ENCODE results near the gene TMPRSS6.

TMPRSS6 gene

GRCh38 chr22:37117092-37117491 is 7.6 kb upstream of the TMPRSS6 start:
- DNase-seq (ENCODE audit: low spot score) = no peak

GRCh38 chr22:37115032-37115431 is 5.5 kb upstream of the TMPRSS6 start:
- no peak for DNase-seq (ENCODE audit: low spot score)

DNA sequence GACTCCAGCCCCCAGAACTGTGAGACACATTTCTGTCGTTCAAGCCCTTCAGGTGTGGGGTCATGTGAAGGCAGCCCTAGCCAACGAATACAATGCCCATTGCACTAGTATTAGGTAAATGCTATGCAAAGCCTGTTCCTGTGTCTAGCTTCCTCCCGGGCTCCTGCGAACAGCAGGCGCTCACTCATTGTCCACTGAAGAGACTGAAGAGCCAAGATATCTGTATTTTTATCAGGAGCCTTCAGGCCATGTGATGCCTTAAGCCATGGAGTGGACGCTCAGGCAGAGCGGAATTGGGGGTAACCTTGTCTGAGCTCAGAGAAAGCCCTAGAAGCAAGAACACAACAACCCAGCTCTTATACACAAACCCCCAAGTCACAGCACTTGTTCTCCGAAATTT is 4.2 kb upstream of the TMPRSS6 start:
- DNase-seq (ENCODE audit: low spot score) = no peak

GRCh38 chr22:37112084-37112728 is 2.7 kb upstream of the TMPRSS6 start:
- DNase-seq (ENCODE audit: low spot score) = no peak

DNA sequence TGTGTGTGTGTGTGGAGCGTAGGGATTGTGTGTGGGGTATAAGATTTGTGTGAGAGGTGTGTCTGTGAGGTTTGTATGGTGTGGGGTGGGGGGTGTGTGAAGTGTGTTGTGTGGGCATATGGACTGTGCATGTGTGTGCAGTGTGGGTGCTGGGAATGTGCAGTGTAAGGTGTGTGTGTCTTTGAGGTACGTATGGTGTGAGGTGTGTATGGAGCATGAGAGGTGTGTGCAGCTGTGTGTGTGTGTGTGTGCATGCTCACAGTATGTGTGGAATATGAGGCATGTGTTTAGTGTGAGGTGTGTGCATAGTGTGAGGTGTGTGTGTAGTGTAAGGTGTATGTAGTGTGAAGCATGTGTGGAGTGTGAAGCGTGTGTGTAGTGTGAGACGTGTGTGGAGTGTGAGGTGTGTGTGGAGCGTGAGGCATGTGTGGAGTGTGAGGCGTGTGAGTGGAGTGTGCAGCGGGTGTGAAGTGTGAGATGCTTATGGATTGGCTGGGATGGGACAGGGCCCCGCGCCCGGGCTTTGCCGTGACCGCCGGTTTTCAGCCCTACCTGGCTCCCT is 1.7 kb upstream of the TMPRSS6 start:
- no peak for DNase-seq (ENCODE audit: low spot score)

DNA sequence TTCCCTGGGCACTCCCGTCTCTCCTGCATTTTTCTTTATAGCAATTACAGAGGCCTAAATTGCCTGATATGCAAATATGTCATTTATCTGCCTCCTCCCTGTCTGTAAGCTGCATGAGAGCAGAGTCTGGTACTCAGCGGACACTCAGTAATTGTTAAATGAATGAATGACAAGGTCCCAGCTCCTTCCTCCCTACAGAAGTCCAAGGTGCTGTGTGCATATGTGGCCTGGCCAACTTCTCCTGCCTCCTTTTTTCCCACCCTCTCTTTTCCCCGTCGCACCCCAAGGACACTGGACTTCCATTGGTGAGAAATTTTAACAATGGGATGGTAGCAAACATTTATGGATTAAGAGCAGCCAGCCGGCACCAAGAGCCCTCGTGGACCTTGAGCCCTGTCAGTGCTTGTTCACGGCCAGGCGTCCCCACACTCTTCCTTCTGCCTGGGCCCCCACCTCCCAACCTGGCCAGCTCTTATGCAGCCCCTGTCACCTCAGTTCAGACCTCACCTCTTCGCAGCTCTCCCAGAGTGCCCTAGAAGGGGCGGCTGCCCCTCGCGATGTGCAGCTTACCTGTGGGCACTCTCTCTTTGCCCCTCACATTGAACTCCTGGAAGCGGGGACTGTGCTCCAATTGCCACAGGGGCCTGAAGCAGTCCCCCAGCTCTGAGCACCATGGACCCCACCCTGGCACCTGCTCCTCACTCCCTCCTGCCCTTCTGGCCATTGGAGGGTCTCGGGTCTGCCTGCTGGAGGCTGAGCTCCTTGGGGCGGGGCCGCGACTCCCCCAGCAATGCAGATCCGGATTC is 1.5 kb downstream of the TMPRSS6 start:
- no peak for DNase-seq (ENCODE audit: low spot score)

DNA sequence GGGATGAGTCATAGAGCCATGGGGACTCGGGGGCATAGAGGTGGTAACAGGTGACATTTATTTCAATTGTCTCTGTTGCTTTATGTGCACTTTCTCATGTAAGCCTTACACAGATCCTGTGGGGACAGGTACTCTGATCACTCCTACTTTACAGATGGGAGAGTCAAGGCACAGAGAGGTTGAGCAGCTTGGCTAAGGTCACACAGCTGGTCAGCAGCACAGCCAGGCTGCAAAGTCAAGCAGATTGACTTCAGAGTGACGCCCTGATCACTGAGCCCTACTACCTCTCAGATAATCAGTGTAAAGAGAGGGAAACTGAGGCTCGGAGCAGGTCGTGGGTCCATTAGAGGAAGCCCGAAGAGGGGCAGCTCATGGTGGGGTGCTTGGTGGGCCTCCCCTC is 3.5 kb downstream of the TMPRSS6 start:
- no peak for DNase-seq (ENCODE audit: low spot score)

DNA sequence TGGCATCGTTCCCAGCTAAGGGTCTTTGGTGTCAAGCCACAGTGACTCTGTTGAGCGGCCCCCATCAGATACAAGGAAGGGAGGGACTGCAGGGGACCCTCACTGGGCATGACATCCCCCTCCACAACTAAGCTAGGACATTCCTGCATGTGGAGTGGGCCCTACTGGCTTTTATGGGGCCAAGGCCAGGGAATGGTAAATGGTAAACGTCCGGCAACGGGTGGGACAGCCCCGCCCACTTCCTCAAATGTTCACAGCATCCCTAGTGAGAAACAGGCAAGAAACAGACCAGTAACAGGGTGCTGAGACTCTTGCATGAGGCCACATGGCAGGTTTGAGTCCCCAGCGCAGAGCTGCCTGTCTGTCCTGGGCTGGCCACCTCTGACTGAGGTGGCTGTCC is 4.4 kb downstream of the TMPRSS6 start:
- DNase-seq (ENCODE audit: low spot score) = no peak

GRCh38 chr22:37103656-37104452 is 5.7 kb downstream of the TMPRSS6 start:
- DNase-seq (ENCODE audit: low spot score) = no peak

DNA sequence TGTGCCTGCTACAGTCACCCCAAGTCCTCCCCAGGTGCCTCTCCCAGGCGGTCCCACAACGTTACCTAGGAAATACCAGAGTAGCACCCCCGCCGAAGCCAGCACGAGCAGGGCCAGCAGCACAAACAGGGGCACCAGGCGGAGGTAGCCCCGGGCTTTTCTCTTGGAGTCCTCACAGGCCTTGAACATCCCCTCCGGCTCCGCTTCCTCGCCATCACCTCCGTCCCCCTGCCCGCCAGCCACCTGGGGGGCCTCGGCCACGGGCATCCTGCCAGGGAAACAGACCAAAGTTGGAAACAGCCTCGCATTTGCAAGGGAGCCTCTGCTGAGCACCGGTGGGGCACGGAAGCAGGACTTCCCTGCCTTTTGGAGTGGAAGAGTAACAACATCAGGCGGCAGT is 6.4 kb downstream of the TMPRSS6 start:
- no peak for DNase-seq (ENCODE audit: low spot score)

DNA sequence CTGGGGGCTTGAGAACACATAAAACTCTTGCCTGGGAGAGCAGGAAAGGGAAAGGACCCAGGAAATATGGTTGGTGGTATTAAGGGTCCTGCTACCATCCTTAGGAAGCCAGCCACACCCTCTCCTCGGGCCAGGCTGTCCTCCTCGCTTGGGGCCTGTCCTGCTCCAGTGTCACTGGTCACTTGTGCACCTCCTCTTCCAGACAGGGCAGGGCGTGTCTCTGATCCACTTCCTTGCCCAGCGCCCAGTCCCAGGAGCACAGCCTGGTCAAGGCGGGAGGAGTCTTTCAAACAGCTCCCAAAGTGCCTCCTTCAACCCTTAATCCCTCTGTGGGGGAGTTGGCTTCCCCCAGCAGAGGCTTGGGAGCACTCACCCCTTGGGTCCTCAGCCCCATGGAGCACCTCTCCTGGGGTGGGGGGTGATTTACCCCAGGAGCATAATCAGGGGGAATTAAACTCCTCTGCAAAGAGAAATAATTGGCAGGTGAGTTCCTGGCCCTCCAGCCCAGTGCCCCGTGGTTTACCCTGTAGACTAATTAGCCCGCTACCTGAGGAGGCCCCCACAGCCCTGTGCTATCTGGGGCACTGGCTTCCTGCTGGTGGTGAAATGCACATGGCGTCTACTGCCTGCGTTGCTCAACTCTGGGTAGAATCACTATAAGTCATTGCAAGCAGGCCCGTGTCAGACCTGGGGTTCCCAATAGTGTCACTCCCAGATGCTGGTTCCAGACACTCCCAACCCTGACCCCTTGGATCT is 8.0 kb downstream of the TMPRSS6 start:
- no peak for DNase-seq (ENCODE audit: low spot score)

- DNase-seq (ENCODE audit: low spot score) = peak; percentile 17
These were observed 8.9 kb downstream of the TMPRSS6 start for GRCh38 chr22:37100589-37101127.

DNA sequence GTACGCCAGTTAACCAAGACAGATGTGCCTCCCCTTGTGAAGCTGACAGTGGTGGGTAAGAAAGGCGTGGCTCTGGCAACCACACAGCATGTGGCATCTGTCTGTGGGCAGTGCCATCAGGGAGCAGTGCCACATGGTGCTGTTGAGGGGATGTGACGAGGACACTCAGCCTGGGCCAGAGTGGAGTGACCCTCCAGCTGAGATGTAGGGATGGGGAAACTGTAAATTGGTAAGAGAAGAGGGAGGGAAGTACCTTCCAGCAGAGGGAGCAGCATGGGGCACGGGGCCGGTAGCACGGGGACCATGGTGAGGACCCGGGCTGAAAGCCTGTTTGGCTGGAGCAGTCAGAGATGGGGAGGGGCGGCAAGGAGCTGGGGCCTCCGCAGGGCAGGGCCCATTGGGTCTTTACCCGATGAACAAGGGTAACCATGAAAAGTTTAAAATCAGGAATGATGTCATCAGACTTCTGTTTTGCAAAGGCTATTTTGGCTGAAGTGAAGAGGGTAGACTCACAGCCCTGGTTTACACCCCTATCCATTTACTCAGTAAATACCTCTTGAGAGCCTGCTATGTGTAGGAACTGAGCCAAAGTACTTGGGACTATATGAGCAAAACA is 10.4 kb downstream of the TMPRSS6 start:
- no peak for DNase-seq (ENCODE audit: low spot score)

GRCh38 chr22:37097346-37097745 is 12.2 kb downstream of the TMPRSS6 start:
- no peak for DNase-seq (ENCODE audit: low spot score)

GRCh38 chr22:37095113-37095512 is 14.4 kb downstream of the TMPRSS6 start:
- DNase-seq (ENCODE audit: low spot score) = no peak

- DNase-seq (ENCODE audit: low spot score) = no peak
These were observed 15.3 kb downstream of the TMPRSS6 start for GRCh38 chr22:37094239-37094638.

DNA sequence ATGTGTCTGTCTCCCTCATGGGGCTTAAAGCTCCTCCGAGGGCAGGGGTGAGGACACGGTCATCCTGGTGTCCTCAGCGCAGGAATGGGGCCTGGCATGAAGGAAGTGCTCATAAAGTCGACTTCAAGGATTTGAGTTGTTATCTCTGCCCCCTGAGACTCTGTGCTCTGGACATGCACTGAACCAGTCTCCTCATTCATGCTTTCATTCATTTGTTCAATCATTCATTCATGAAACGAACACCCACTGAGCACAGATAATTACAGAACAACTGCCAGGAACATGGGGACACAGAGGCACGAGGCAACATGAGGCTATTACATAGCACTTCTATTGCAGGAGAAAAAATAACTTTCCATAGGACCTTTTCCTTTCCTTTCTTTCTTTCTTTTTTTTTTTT is 16.5 kb downstream of the TMPRSS6 start:
- DNase-seq (ENCODE audit: low spot score) = no peak

DNA sequence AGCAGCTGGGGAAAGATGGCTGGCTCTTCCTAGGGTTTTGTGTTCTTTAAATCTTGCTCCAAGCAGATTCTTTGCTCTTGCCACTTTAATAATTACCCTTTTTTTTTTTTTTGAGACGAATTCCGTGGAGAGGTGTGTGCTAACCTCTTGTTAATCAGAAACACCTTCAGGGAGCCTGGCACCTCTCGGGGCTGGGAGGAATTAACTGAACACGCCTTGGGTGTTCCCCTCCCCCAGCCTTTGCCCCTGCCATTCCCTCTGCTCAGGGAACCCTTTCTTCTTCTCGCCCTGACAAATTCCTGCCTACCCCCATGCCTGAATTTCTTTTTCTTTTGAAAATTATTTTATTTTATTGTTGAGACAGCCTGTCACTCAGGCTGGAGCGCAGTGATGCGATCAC is 17.5 kb downstream of the TMPRSS6 start:
- DNase-seq (ENCODE audit: low spot score) = no peak

- no peak for DNase-seq (ENCODE audit: low spot score)
These were observed 18.4 kb downstream of the TMPRSS6 start for GRCh38 chr22:37090920-37091695.

GRCh38 chr22:37089434-37089833 is 20.1 kb downstream of the TMPRSS6 start:
- DNase-seq (ENCODE audit: low spot score) = no peak
